SK-N-SH (cell line): ENCODE data around the gene XAB2. TPM values are rescaled to one million over a fixed set of nuclear protein-coding genes. Genes with fewer than 3 reads are reported as not detected.

ENCODE experiments used
- CTCF ChIA-PET: fragments of 300-600, 350-600 bp; formaldehyde crosslinking; extraction: SDS; loops from one replicate; lab custom pipeline; 2021; lab: Yijun Ruan, JAX
- POLR2A ChIA-PET: fragments of 350-600 bp; sonication (Branson Sonifier 250); formaldehyde crosslinking; extraction: SDS; loops from one replicate; lab custom pipeline; 2020; ENCODE audit warnings: antibody characterized with exemption, inconsistent platforms; lab: Yijun Ruan, JAX
- DNase-seq: peaks from one replicate; pipeline ENCODE4 v3.0.0; 2012
- H2AFZ ChIP-seq: fragments of 200-600 bp; sonication (generic); 2 replicates; pipeline ENCODE4 v1.8.1; 2016; ENCODE audit warnings: antibody characterized with exemption, mild to moderate bottlenecking, low read depth
- H3F3A ChIP-seq: fragments of 200-600 bp; sonication (generic); replicated peaks from 2 replicates; pipeline ENCODE3; 2016; ENCODE audit warnings: antibody characterized with exemption, mild to moderate bottlenecking; ENCODE audit not compliant: insufficient read depth
- H3K27ac ChIP-seq, 2 experiments: fragments of 200-500 bp in 1 of 2; fragments of 200-600 bp in 1 of 2; sonication (Bioruptor generic) in 1 of 2; sonication (generic), shearing (Covaris generic) in 1 of 2; 2 replicates each; pipeline versions ENCODE4 v1.5.1 to v1.6.1; 2014 to 2016; ENCODE audit warnings: low read depth in 2 of 2, inconsistent platforms in 1 of 2, low read length in 1 of 2, mild to moderate bottlenecking in 1 of 2, mixed read lengths in 1 of 2
- H3K27me3 ChIP-seq: fragments of 200-600 bp; sonication (generic), shearing (Covaris generic); 2 replicates; pipeline ENCODE4 v1.6.1; 2016; ENCODE audit warnings: mixed run types; ENCODE audit not compliant: insufficient read depth
- H3K36me3 ChIP-seq, 2 experiments: fragments of 200-500 bp in 1 of 2; fragments of 200-600 bp in 1 of 2; sonication (Bioruptor generic) in 1 of 2; sonication (generic) in 1 of 2; replicated peaks in 1 of 2; 2 replicates each; pipeline versions ENCODE3 to v1.5.1; 2014 to 2016; ENCODE audit warnings: low read length in 1 of 2, mild to moderate bottlenecking in 1 of 2; ENCODE audit not compliant: insufficient read depth in 2 of 2, control insufficient read depth in 1 of 2
- H3K4me1 ChIP-seq, 2 experiments: fragments of 200-500 bp in 1 of 2; fragments of 200-600 bp in 1 of 2; sonication (Bioruptor generic) in 1 of 2; sonication (generic), shearing (Covaris generic) in 1 of 2; 2 replicates each; pipeline versions ENCODE4 v1.5.1 to v1.6.1; 2014 to 2016; ENCODE audit warnings: low read depth in 1 of 2, low read length in 1 of 2, mixed run types in 1 of 2; ENCODE audit not compliant: insufficient read depth in 2 of 2, control insufficient read depth in 1 of 2
- H3K4me2 ChIP-seq: fragments of 200-600 bp; sonication (generic), shearing (Covaris generic); 2 replicates; pipeline ENCODE4 v1.6.1; 2017; ENCODE audit warnings: mixed run types
- H3K4me3 ChIP-seq, 2 experiments: fragments of 200-500 bp in 1 of 2; fragments of 200-600 bp in 1 of 2; sonication (Bioruptor generic) in 1 of 2; sonication (generic), shearing (Covaris generic) in 1 of 2; 2 replicates each; pipeline versions ENCODE4 v1.5.1 to v1.8.1; 2014 to 2016; ENCODE audit warnings: low read depth in 2 of 2, inconsistent platforms in 1 of 2, low read length in 1 of 2, mild to moderate bottlenecking in 1 of 2, mixed read lengths in 1 of 2, moderate library complexity in 1 of 2
- H3K79me2 ChIP-seq: fragments of 200-600 bp; sonication (generic); 2 replicates; pipeline ENCODE4 v1.8.1; 2017; ENCODE audit warnings: mild to moderate bottlenecking; ENCODE audit not compliant: insufficient read depth
- H3K9ac ChIP-seq: fragments of 200-600 bp; sonication (generic); 2 replicates; pipeline ENCODE4 v1.6.1; 2017; ENCODE audit warnings: mixed run types
- H3K9me2 ChIP-seq: fragments of 200-600 bp; sonication (generic); 2 replicates; pipeline ENCODE4 v1.6.1; 2017; ENCODE audit warnings: mixed run types
- H3K9me3 ChIP-seq: fragments of 200-600 bp; sonication (generic); 2 replicates; pipeline ENCODE4 v1.6.1; 2017; ENCODE audit warnings: mixed run types, mild to moderate bottlenecking, moderate library complexity
- H4K20me1 ChIP-seq: fragments of 200-600 bp; sonication (generic); 2 replicates; pipeline ENCODE4 v1.6.1; 2017; ENCODE audit warnings: mild to moderate bottlenecking, mixed run types; ENCODE audit not compliant: insufficient read depth
- EP300 ChIP-seq, 2 experiments: IDR thresholded peaks; 2 replicates each; pipeline versions ENCODE4 v1.4.0 to v1.6.1; 2012; ENCODE audit warnings: borderline replicate concordance in 1 of 2, low read depth in 1 of 2, low read length in 1 of 2
- FOSL2 ChIP-seq: IDR thresholded peaks from 2 replicates; pipeline ENCODE4 v1.4.0; 2012; ENCODE audit warnings: low read depth, mild to moderate bottlenecking, moderate library complexity, borderline replicate concordance
- GATA2 ChIP-seq: sonication (generic); formaldehyde crosslinking; IDR thresholded peaks from 2 replicates; pipeline ENCODE4 v1.5.0; 2020; ENCODE audit warnings: mild to moderate bottlenecking, missing genetic modification reagents
- IRF3 ChIP-seq: fragments of 150-350 bp; IDR thresholded peaks from 2 replicates; pipeline ENCODE4 v1.6.1; 2016; ENCODE audit warnings: mild to moderate bottlenecking, low read depth, low read length
- NRF1 ChIP-seq: IDR thresholded peaks from 2 replicates; pipeline ENCODE4 v1.6.1; 2012; ENCODE audit warnings: low read depth, mild to moderate bottlenecking, low read length
- PBX3 ChIP-seq: IDR thresholded peaks from 2 replicates; pipeline ENCODE4; 2012
- POLR2AphosphoS5 ChIP-seq: IDR thresholded peaks from 2 replicates; pipeline ENCODE4 v1.6.1; 2012; ENCODE audit warnings: low read depth, low read length
- RCOR1 ChIP-seq: fragments of 150-350 bp; IDR thresholded peaks from 2 replicates; pipeline ENCODE4 v1.6.1; 2017; ENCODE audit warnings: antibody characterized with exemption, low read length
- RXRA ChIP-seq: IDR thresholded peaks from 2 replicates; pipeline ENCODE4 v1.4.0; 2012; ENCODE audit warnings: low read depth, mild to moderate bottlenecking, borderline replicate concordance
- SIN3A ChIP-seq: IDR thresholded peaks from 2 replicates; pipeline ENCODE4 v1.6.1; 2012; ENCODE audit warnings: low read depth, mild to moderate bottlenecking, low read length, moderate library complexity, borderline replicate concordance
- TCF12 ChIP-seq: IDR thresholded peaks from 2 replicates; pipeline ENCODE4 v1.4.0; 2012
- USF1 ChIP-seq: IDR thresholded peaks from 2 replicates; pipeline ENCODE4 v1.4.0; 2012; ENCODE audit warnings: low read depth, borderline replicate concordance
- WGBS: methylation state at CpG from one replicate; pipeline ENCODE4 v1.1.6; 2017; ENCODE audit warnings: low lambda C conversion rate; 5-methylcytosine and 5-hydroxymethylcytosine counted together
- polyA plus RNA-seq, 3 experiments: library from polyadenylated mRNA; depleted of rRNA; stranded (reverse); fragments of >200 nt; gene quantifications; 2 replicates each; pipeline ENCODE4 v1.2.3, GENCODE V29; 2012

XAB2 gene
- polyA plus RNA-seq, 1 of the 3 experiments (the other 2 are of a cell fraction) = 43.3 TPM

GRCh38 chr19:7636691-7637373, 7.5 kb upstream of the XAB2 start, which contains the start of gene STXBP2:
Gene STXBP2, plus strand, starts transcription at chr19:7637110. Its CDS starts 40 bp downstream, at chr19:7637150.
- Histone ChIP-seq H3K4me1 (peaks cover 0 to 4% of the 10 kb centered on the region in 2 experiments; a peak in 1 of 4 replicates), H4K20me1 (no peaks in the 10 kb centered on the region), H3K4me2 (no peak within 1 kb of the TSS), H3F3A (peaks cover 4% of the 10 kb centered on the region), H3K27me3 (peaks cover 37% of the 10 kb centered on the region), H3K4me3 (peak within 1 kb of the TSS in 1 of 2 experiments; percentile 21; a peak in 1 of 4 replicates), H3K9ac (no peak within 1 kb of the TSS), H3K36me3 (no peaks in the 10 kb centered on the region), H3K79me2 (no peaks in the 10 kb centered on the region), H2AFZ (no peak within 1 kb of the TSS), H3K27ac (no peak within 1 kb of the TSS), H3K9me3 (no peaks in the 10 kb centered on the region)
- CTCF ChIA-PET = interaction anchor here (1.2 to 2.7 kb wide), 4 partner anchors 15 to 163 kb away, joined by 3 to 14 read pairs (median 8); partner anchors contain the start of gene TRAPPC5
- TF ChIP-seq PBX3 (no peak), POLR2AphosphoS5 (no peak), USF1 (no peak)
- TF ChIP-seq, all 33 proteins: peak for 0
- DNase-seq = peak; percentile 73
- WGBS = 6% methylated on average over 15 of the region's 61 CpGs
- POLR2A ChIA-PET = no interaction called here
- no peaks in the 10 kb centered on the region for H3K9me2 ChIP-seq

GRCh38 chr19:7636317-7636690, 7.0 kb upstream of the XAB2 start:
- H4K20me1 ChIP-seq = no peaks in the 10 kb centered on the region
- peaks cover 4% of the 10 kb centered on the region for H3F3A ChIP-seq
- no peak overlapping the region for H3K4me3 ChIP-seq
- CTCF ChIA-PET = interaction anchor here (1.1 to 5.5 kb wide), 4 partner anchors 8 to 163 kb away, joined by 5 to 25 read pairs (median 8); partner anchors contain the start of gene TRAPPC5
- no peak overlapping the region for H3K4me2 ChIP-seq
- no peaks in the 10 kb centered on the region for H3K9me3 ChIP-seq
- DNase-seq = no peak
- no peak overlapping the region for H3K9ac ChIP-seq
- peaks cover 37% of the 10 kb centered on the region for H3K27me3 ChIP-seq
- H3K9me2 ChIP-seq = no peaks in the 10 kb centered on the region
- WGBS = 18% methylated on average over 11 of the region's 16 CpGs
- no peaks in the 10 kb centered on the region for H3K36me3 ChIP-seq
- H3K4me1 ChIP-seq = peaks cover 0 to 4% of the 10 kb centered on the region in 2 experiments; a peak in 1 of 4 replicates
- no peak overlapping the region for H2AFZ ChIP-seq
- TF ChIP-seq GATA2 (CRISPR knock-in tag) (no peak), IRF3 (no peak), TCF12 (no peak), SIN3A (no peak), FOSL2 (no peak), NRF1 (no peak), EP300 (IDR thresholded peaks at IDR 0.05; ENCODE audit: borderline replicate concordance in 1 of 2, low read depth in 1 of 2, low read length in 1 of 2) (no peak), RXRA (no peak), RCOR1 (no peak)
- POLR2A ChIA-PET = interaction anchor here (1.2 kb wide), 1 partner anchor 45 kb away, joined by 3 read pairs; the partner anchor contains the start of gene TRAPPC5
- H3K27ac ChIP-seq = no peak overlapping the region
- H3K79me2 ChIP-seq = no peaks in the 10 kb centered on the region; the same call in 1 of the 2 replicates
